Uterus (tissue), 2 donors: ENCODE data around the gene EPHA1.

Experiments used
- POLR2A ChIP-seq, 2 donors: fragments of 450-650 bp; IDR thresholded peaks; one replicate each; pipeline ENCODE4 v1.6.1; 2016; ENCODE audit warnings: antibody characterized with exemption in 2 of 2, mild to moderate bottlenecking in 1 of 2, moderate library complexity in 1 of 2
- TF ChIP-seq, protein P1 (sequence below), 4 experiments: fragments of 200-600 bp in 2 of 4; fragments of 450-650 bp in 2 of 4; sonication (generic) in 2 of 4; IDR thresholded peaks; one replicate each; pipeline ENCODE4 v1.5.1; 2016 to 2019; ENCODE audit warnings: antibody characterized with exemption in 4 of 4, mild to moderate bottlenecking in 2 of 4, moderate library complexity in 1 of 4

DNA sequence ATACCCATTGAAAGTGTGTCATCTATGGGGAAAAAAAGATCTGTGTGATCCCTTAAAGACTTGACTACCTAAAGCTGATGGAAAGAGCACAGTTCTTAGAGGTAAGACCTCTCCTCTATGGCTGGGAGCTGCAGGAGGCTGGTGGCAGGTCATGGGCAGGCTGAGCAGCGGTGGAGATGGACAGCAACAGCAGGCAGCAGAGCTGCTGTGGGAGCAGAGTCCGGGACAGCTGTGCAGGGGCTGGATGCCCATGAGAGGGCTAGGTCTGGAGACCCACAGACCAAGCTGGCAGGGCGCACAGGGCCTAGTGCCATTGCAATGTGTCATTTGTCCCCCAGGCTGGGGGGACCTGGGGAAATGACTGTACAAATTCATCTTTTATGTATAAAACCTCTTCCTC is 13.4 kb upstream of the EPHA1 start:
- TF ChIP-seq, protein P1, sequence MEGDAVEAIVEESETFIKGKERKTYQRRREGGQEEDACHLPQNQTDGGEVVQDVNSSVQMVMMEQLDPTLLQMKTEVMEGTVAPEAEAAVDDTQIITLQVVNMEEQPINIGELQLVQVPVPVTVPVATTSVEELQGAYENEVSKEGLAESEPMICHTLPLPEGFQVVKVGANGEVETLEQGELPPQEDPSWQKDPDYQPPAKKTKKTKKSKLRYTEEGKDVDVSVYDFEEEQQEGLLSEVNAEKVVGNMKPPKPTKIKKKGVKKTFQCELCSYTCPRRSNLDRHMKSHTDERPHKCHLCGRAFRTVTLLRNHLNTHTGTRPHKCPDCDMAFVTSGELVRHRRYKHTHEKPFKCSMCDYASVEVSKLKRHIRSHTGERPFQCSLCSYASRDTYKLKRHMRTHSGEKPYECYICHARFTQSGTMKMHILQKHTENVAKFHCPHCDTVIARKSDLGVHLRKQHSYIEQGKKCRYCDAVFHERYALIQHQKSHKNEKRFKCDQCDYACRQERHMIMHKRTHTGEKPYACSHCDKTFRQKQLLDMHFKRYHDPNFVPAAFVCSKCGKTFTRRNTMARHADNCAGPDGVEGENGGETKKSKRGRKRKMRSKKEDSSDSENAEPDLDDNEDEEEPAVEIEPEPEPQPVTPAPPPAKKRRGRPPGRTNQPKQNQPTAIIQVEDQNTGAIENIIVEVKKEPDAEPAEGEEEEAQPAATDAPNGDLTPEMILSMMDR (IDR thresholded peaks at IDR 0.05) = no peak
- no peak for TF ChIP-seq POLR2A (IDR thresholded peaks at IDR 0.05)
